H1 (cell line): ENCODE measurements around the gene FKBP1A. TPM values are rescaled to one million over a fixed set of nuclear protein-coding genes. Genes with fewer than 3 reads are reported as not detected.

Source experiments
- CTCF ChIA-PET: fragments of 300-600 bp; sonication (Branson Sonifier 250); formaldehyde crosslinking; loops from one replicate; lab custom pipeline; 2021; ENCODE audit not compliant: partially characterized antibody; lab: Charles Lee
- POLR2A ChIA-PET: fragments of 300-600 bp; sonication (Branson Sonifier 250); formaldehyde crosslinking; loops from one replicate; lab custom pipeline; 2021; ENCODE audit warnings: inconsistent platforms; ENCODE audit not compliant: partially characterized antibody; lab: Charles Lee
- DNase-seq, 2 experiments: peaks; one replicate each; pipeline versions ENCODE4 v3.0.0 to v3.0.0-alpha.2; 2010 to 2022; ENCODE audit warnings: low spot score in 2 of 2, low read depth in 1 of 2, mixed read lengths in 1 of 2
- FAIRE-seq: peaks from 2 replicates; lab custom pipeline; 2011; peaks lifted over from hg19 to GRCh38; lab: Jason Lieb, UNC
- H2AFZ ChIP-seq: 2 replicates; pipeline ENCODE4 v1.8.1; 2012; ENCODE audit warnings: low read length, inconsistent platforms
- H2AK5ac ChIP-seq: 2 replicates; pipeline ENCODE4 v1.6.1; 2013; ENCODE audit warnings: low read depth, low read length
- H2BK120ac ChIP-seq: replicated peaks from 2 replicates; pipeline ENCODE3; 2013; ENCODE audit warnings: low read depth, low read length, inconsistent platforms
- H2BK12ac ChIP-seq: 2 replicates; pipeline ENCODE4 v1.6.1; 2013; ENCODE audit warnings: low read depth, low read length
- H2BK15ac ChIP-seq: 2 replicates; pipeline ENCODE4 v1.6.1; 2013; ENCODE audit warnings: low read length
- H2BK20ac ChIP-seq: 2 replicates; pipeline ENCODE4 v1.6.1; 2013; ENCODE audit warnings: low read length
- H2BK5ac ChIP-seq: 2 replicates; pipeline ENCODE4 v1.6.1; 2013; ENCODE audit warnings: low read depth, low read length
- H3K14ac ChIP-seq: 2 replicates; pipeline ENCODE4 v1.6.1; 2013; ENCODE audit warnings: inconsistent platforms; ENCODE audit not compliant: insufficient read length
- H3K18ac ChIP-seq: 2 replicates; pipeline ENCODE4 v1.6.1; 2013; ENCODE audit warnings: low read length; ENCODE audit errors: extremely low read depth
- H3K23ac ChIP-seq: 2 replicates; pipeline ENCODE4 v1.6.1; 2013; ENCODE audit warnings: inconsistent platforms; ENCODE audit not compliant: insufficient read length
- H3K23me2 ChIP-seq: 2 replicates; pipeline ENCODE4 v1.6.1; 2013; ENCODE audit warnings: low read depth, low read length
- H3K27ac ChIP-seq: 2 replicates; pipeline ENCODE4 v1.6.1; 2011; ENCODE audit warnings: low read depth, low read length, inconsistent platforms
- H3K27me3 ChIP-seq, 4 experiments: replicated peaks in 1 of 4; 1 replicate in 1 of 4; 2 replicates in 3 of 4; pipeline versions ENCODE4 v1.6.1 to v1.8.1; 2011 to 2013; ENCODE audit warnings: low read length in 3 of 4, mild to moderate bottlenecking in 3 of 4, inconsistent platforms in 2 of 4, mixed read lengths in 2 of 4, moderate library complexity in 1 of 4; ENCODE audit not compliant: control insufficient read depth in 3 of 4, insufficient read depth in 3 of 4; ENCODE audit errors: extremely low read depth in 1 of 4
- H3K36me3 ChIP-seq, 4 experiments: 2 replicates each; pipeline versions ENCODE4 v1.6.1 to v1.8.1; 2011 to 2013; ENCODE audit warnings: mild to moderate bottlenecking in 4 of 4, low read length in 3 of 4, moderate library complexity in 2 of 4, control low read depth in 1 of 4, inconsistent platforms in 1 of 4; ENCODE audit not compliant: insufficient read depth in 4 of 4, control insufficient read depth in 2 of 4
- H3K4ac ChIP-seq: replicated peaks from 2 replicates; pipeline ENCODE3; 2013; ENCODE audit warnings: low read length, low read depth, mixed read lengths, inconsistent platforms; ENCODE audit not compliant: insufficient read length
- H3K4me1 ChIP-seq, 4 experiments: replicated peaks in 1 of 4; 1 replicate in 1 of 4; 2 replicates in 3 of 4; pipeline versions ENCODE4 v1.6.1 to v1.8.1; 2011 to 2013; ENCODE audit warnings: low read length in 3 of 4, inconsistent platforms in 2 of 4, mixed read lengths in 1 of 4; ENCODE audit not compliant: insufficient read depth in 4 of 4, control insufficient read depth in 3 of 4
- H3K4me2 ChIP-seq, 2 experiments: 2 replicates each; pipeline versions ENCODE4 v1.6.1 to v1.8.1; 2011 to 2013; ENCODE audit warnings: low read depth in 2 of 2, low read length in 2 of 2, control low read depth in 1 of 2, inconsistent platforms in 1 of 2, mild to moderate bottlenecking in 1 of 2; ENCODE audit not compliant: insufficient read depth in 1 of 2
- H3K4me3 ChIP-seq, 4 experiments: fragments of 200-600, 300-600 bp in 1 of 4; sonication (generic), shearing (Covaris generic), sonication (Bioruptor Twin) in 1 of 4; 2 replicates each; pipeline versions ENCODE4 v1.5.1 to v1.8.1; 2011 to 2016; ENCODE audit warnings: low read length in 4 of 4, low read depth in 3 of 4, control low read depth in 2 of 4, inconsistent platforms in 2 of 4, mild to moderate bottlenecking in 2 of 4, mixed read lengths in 1 of 4, moderate library complexity in 1 of 4; ENCODE audit not compliant: insufficient read depth in 2 of 4; ENCODE audit errors: extremely low read depth in 1 of 4
- H3K56ac ChIP-seq: replicated peaks from 2 replicates; pipeline ENCODE3; 2013; ENCODE audit warnings: low read depth, mild to moderate bottlenecking, mixed read lengths, low read length, inconsistent platforms; ENCODE audit not compliant: insufficient read length
- H3K79me1 ChIP-seq: 2 replicates; pipeline ENCODE4 v1.6.1; 2013; ENCODE audit warnings: low read depth, low read length, control low read depth
- H3K79me2 ChIP-seq, 2 experiments: 2 replicates each; pipeline versions ENCODE4 v1.6.1 to v1.8.1; 2012 to 2013; ENCODE audit warnings: low read length in 2 of 2, mild to moderate bottlenecking in 2 of 2, inconsistent platforms in 1 of 2; ENCODE audit not compliant: insufficient read depth in 2 of 2, control insufficient read depth in 1 of 2
- H3K9ac ChIP-seq, 4 experiments: replicated peaks in 1 of 4; 1 replicate in 1 of 4; 2 replicates in 3 of 4; pipeline versions ENCODE4 v1.6.1 to v1.8.1; 2011 to 2013; ENCODE audit warnings: low read depth in 3 of 4, low read length in 3 of 4, control low read depth in 2 of 4, mild to moderate bottlenecking in 2 of 4, moderate library complexity in 2 of 4, inconsistent platforms in 1 of 4; ENCODE audit errors: extremely low read depth in 1 of 4
- H3K9me3 ChIP-seq, 2 experiments: 2 replicates each; pipeline versions ENCODE4 v1.6.1 to v1.8.1; 2012 to 2013; ENCODE audit warnings: mild to moderate bottlenecking in 2 of 2, moderate library complexity in 2 of 2, control low read depth in 1 of 2, inconsistent platforms in 1 of 2, low read depth in 1 of 2, low read length in 1 of 2, mixed read lengths in 1 of 2; ENCODE audit not compliant: insufficient read depth in 2 of 2
- H4K20me1 ChIP-seq, 2 experiments: replicated peaks in 1 of 2; 2 replicates each; pipeline versions ENCODE3 to v1.8.1; 2011 to 2013; ENCODE audit warnings: inconsistent platforms in 2 of 2, low read length in 2 of 2, mild to moderate bottlenecking in 1 of 2; ENCODE audit not compliant: insufficient read depth in 2 of 2, control insufficient read depth in 1 of 2
- H4K5ac ChIP-seq: 2 replicates; pipeline ENCODE4 v1.6.1; 2013; ENCODE audit warnings: low read length, low read depth, mixed read lengths, inconsistent platforms; ENCODE audit not compliant: insufficient read length
- H4K8ac ChIP-seq: 2 replicates; pipeline ENCODE4 v1.8.0; 2013; ENCODE audit warnings: mild to moderate bottlenecking, moderate library complexity, low read length, inconsistent platforms; ENCODE audit not compliant: insufficient read depth; ENCODE audit errors: extremely low read depth
- H4K91ac ChIP-seq: replicated peaks from 2 replicates; pipeline ENCODE3; 2013; ENCODE audit warnings: low read length, mixed read lengths, inconsistent platforms; ENCODE audit not compliant: insufficient read length
- BRCA1 ChIP-seq: IDR thresholded peaks from 2 replicates; pipeline ENCODE4 v1.6.1; 2012; ENCODE audit warnings: low read depth, low read length, improper control_type of control experiment
- SP1 ChIP-seq: IDR thresholded peaks from 2 replicates; pipeline ENCODE4 v1.6.1; 2011; ENCODE audit warnings: low read depth, low read length
- TCF12 ChIP-seq: IDR thresholded peaks from 2 replicates; pipeline ENCODE4 v1.6.1; 2011; ENCODE audit warnings: low read depth, mild to moderate bottlenecking, low read length
- TEAD4 ChIP-seq: IDR thresholded peaks from 2 replicates; pipeline ENCODE4 v1.6.1; 2012; ENCODE audit warnings: low read depth, low read length, inconsistent platforms, mixed read lengths
- WGBS, 2 experiments: shearing (Covaris generic) in 1 of 2; methylation state at CpG; one replicate each; pipeline versions ENCODE4 v1.1.6 to v1.1.7; 2013 to 2015; ENCODE audit warnings: low lambda C conversion rate in 2 of 2, mixed read lengths in 2 of 2, inconsistent platforms in 1 of 2, low coverage in 1 of 2, missing lambda C conversion rate in 1 of 2; ENCODE audit not compliant: insufficient replicate concordance in 2 of 2, insufficient coverage in 1 of 2, insufficient read length in 1 of 2; ENCODE audit errors: extremely low coverage in 1 of 2, missing lambda C conversion rate in 1 of 2; 5-methylcytosine and 5-hydroxymethylcytosine counted together
- polyA plus RNA-seq, 7 experiments: library from polyadenylated mRNA; depleted of rRNA in 3 of 7; stranded (reverse) in 5 of 7; unstranded in 2 of 7; fragments of >200 nt in 5 of 7; fragments of 200-250 nt in 2 of 7; gene quantifications; 1 replicate in 5 of 7; 2 replicates in 1 of 7; 4 replicates in 1 of 7; pipeline versions ENCODE4 v1.2.1 to v1.2.3, GENCODE V29; 2011 to 2013; ENCODE audit warnings: missing spikeins in 2 of 7, mixed read lengths in 2 of 7
- total RNA-seq: library from RNA; stranded (reverse); fragmentation: NEBNext Ultra II Directional; extraction: Animal tissue kit (Norgen Biotek cat#: 25700); gene quantifications from 2 replicates; pipeline ENCODE4 v1.2.1, GENCODE V29; 2021

The FKBP1A gene
- total and polyA plus RNA-seq, 2 of the 8 experiments (the other 6 are each of a cell fraction or from before 2014, with no cell fraction given): 250 to 685 TPM

- no peaks in the 10 kb centered on the region for H3K9me3 ChIP-seq
- no peaks in the 10 kb centered on the region for H3K36me3 ChIP-seq
- H3K27ac ChIP-seq: no peak overlapping the region
- no peak overlapping the region for H3K23ac ChIP-seq
- peaks cover 4 to 11% of the 10 kb centered on the region in 2 experiments for H4K20me1 ChIP-seq
- POLR2A ChIA-PET: interaction anchor here (0.6 to 2.4 kb wide), 5 partner anchors 8 to 15 kb away, joined by 3 to 6 read pairs (median 4); no protein-coding TSS in a partner anchor
- no peak for FAIRE-seq
- no peak overlapping the region for H3K18ac ChIP-seq
- H3K4me3 ChIP-seq: no peak overlapping the region
- H4K5ac ChIP-seq: no peak overlapping the region
- H4K91ac ChIP-seq: no peak overlapping the region
- peaks cover 10% of the 10 kb centered on the region for H3K79me1 ChIP-seq
- H3K9ac ChIP-seq: no peak overlapping the region
- no peak overlapping the region for H4K8ac ChIP-seq
- H2BK120ac ChIP-seq: no peak overlapping the region
- DNase-seq: no peak
- H2BK15ac ChIP-seq: no peak overlapping the region
- H3K4me1 ChIP-seq: peaks cover 2 to 13% (median 5%) of the 10 kb centered on the region in 4 experiments; a peak in 6 of 7 replicates
- H2AK5ac ChIP-seq: no peak overlapping the region; the same call in 1 of the 2 replicates
- H2BK12ac ChIP-seq: no peak overlapping the region
- peaks cover 15 to 24% of the 10 kb centered on the region in 2 experiments for H3K79me2 ChIP-seq
- H3K4me2 ChIP-seq: no peak overlapping the region
- H2BK5ac ChIP-seq: no peak overlapping the region
- H3K27me3 ChIP-seq: no peaks in the 10 kb centered on the region; a peak in 2 of 7 replicates
- H3K56ac ChIP-seq: no peak overlapping the region
- H3K14ac ChIP-seq: no peak overlapping the region
- no peak overlapping the region for H2BK20ac ChIP-seq
- CTCF ChIA-PET: interaction anchor here (0.9 to 3.6 kb wide), 11 partner anchors 10 to 165 kb away, joined by 3 to 28 read pairs (median 4); no protein-coding TSS in a partner anchor
- no peak overlapping the region for H3K4ac ChIP-seq
- 92% methylated on average over 11 of the region's 11 CpGs; no CpG with 5 or more reads in 1 of the 2 experiments for WGBS, 2 experiments
- H3K23me2 ChIP-seq: peaks cover 10% of the 10 kb centered on the region
- 0 out of 2 replicates have a peak overlapping the region, but pooled peaks have one; percentile 12 for H2AFZ ChIP-seq
- no peak for TF ChIP-seq BRCA1
- no peak for TF ChIP-seq TCF12
- no peak for TF ChIP-seq SP1
- TF ChIP-seq TEAD4: no peak
These were observed 70.2 kb downstream of the FKBP1A start for GRCh38 chr20:1322511-1323245.
